ENCODE results near the gene SMIM43.

- TF ChIP-seq EZH2 (IDR thresholded peaks at IDR 0.05) = no peak
- no peak for TF ChIP-seq POLR2AphosphoS5 (IDR thresholded peaks at IDR 0.05; ENCODE audit: borderline replicate concordance, low read depth, low read length)
- no peak for TF ChIP-seq FOXP2 (optimal IDR thresholded peaks at IDR 0.05; ENCODE audit: control extremely low read depth, extremely low read length, insufficient read depth)
These were observed 20.0 kb upstream of the SMIM43 start for GRCh38 chr4:121784975-121785374.

Data from SK-N-MC (cell line).